PFSK-1 (cell line): Measurements from ENCODE around the gene CDCA8.

Source experiments
- FOXP2 ChIP-seq: optimal IDR thresholded peaks from 2 replicates; pipeline ENCODE3; 2011; ENCODE audit warnings: borderline replicate concordance, control low read depth, inconsistent platforms; ENCODE audit not compliant: insufficient read depth; ENCODE audit errors: extremely low read length, extremely low read depth
- POLR2AphosphoS5 ChIP-seq: IDR thresholded peaks from 2 replicates; pipeline ENCODE4 v1.6.1; 2012; ENCODE audit warnings: low read depth, mild to moderate bottlenecking, control low read depth, low read length, moderate library complexity
- REST ChIP-seq, 2 experiments: IDR thresholded peaks; 2 replicates each; pipeline versions ENCODE4 v1.6.1 to v1.8.0; 2011 to 2012; ENCODE audit warnings: low read depth in 2 of 2, low read length in 2 of 2, control low read depth in 1 of 2, inconsistent platforms in 1 of 2, mild to moderate bottlenecking in 1 of 2, moderate library complexity in 1 of 2; ENCODE audit not compliant: insufficient read depth in 1 of 2
- SIN3A ChIP-seq: IDR thresholded peaks from 2 replicates; pipeline ENCODE4 v1.6.1; 2012; ENCODE audit warnings: mild to moderate bottlenecking, low read length, moderate library complexity, borderline replicate concordance; ENCODE audit not compliant: insufficient read depth
- TAF1 ChIP-seq: IDR thresholded peaks from 2 replicates; pipeline ENCODE4 v1.6.1; 2012; ENCODE audit warnings: low read length, control low read depth, borderline replicate concordance; ENCODE audit not compliant: insufficient read depth

The CDCA8 gene

GRCh38 chr1:37725851-37726613, 33.7 kb downstream of the CDCA8 start:
- TF ChIP-seq POLR2AphosphoS5 = no peak
- no peak for TF ChIP-seq REST (IDR thresholded peaks at IDR 0.05; ENCODE audit: insufficient read depth in 1 of 2, low read depth in 2 of 2, low read length in 2 of 2)
- TF ChIP-seq SIN3A = no peak
- TF ChIP-seq TAF1 = no peak
- no peak for TF ChIP-seq FOXP2

- TF ChIP-seq TAF1 (no peak), SIN3A (no peak)
These were observed 34.7 kb downstream of the CDCA8 start for GRCh38 chr1:37726751-37727585.

GRCh38 chr1:37728416-37728815, 36.1 kb downstream of the CDCA8 start:
- TF ChIP-seq FOXP2 (no peak), REST (IDR thresholded peaks at IDR 0.05; ENCODE audit: insufficient read depth in 1 of 2, low read depth in 2 of 2, low read length in 2 of 2) (no peak), SIN3A (no peak)

- TF ChIP-seq TAF1 (no peak), SIN3A (no peak), REST (IDR thresholded peaks at IDR 0.05; ENCODE audit: insufficient read depth in 1 of 2, low read depth in 2 of 2, low read length in 2 of 2) (no peak), FOXP2 (no peak), POLR2AphosphoS5 (no peak)
These were observed 38.1 kb downstream of the CDCA8 start for GRCh38 chr1:37730376-37730775.

- no peak for TF ChIP-seq POLR2AphosphoS5
- TF ChIP-seq REST (IDR thresholded peaks at IDR 0.05; ENCODE audit: insufficient read depth in 1 of 2, low read depth in 2 of 2, low read length in 2 of 2) = no peak
- TF ChIP-seq SIN3A = no peak
- TF ChIP-seq FOXP2 = no peak
- no peak for TF ChIP-seq TAF1
These were observed 39.1 kb downstream of the CDCA8 start for GRCh38 chr1:37731312-37732019.
